HepG2 (cell line): ENCODE measurements around the gene LGALS3. TPM values are rescaled to one million over a fixed set of nuclear protein-coding genes. Genes with fewer than 3 reads are reported as not detected.

ENCODE experiments used
- ATAC-seq: fragments of 200-7000 bp; cut with Tn5 transposase; 3 replicates; pipeline ENCODE4 v1.9.1; 2020; ENCODE audit warnings: mild to moderate bottlenecking, moderate library complexity
- BruUV-seq: library from RNA; stranded (reverse); fragments of 400-500 nt; replicated peaks from 2 replicates; lab custom pipeline; 2021; lab: Mats Ljungman, UMichigan
- CTCF ChIA-PET: fragments of 300-600 bp; formaldehyde crosslinking; extraction: SDS; loops from one replicate; lab custom pipeline; 2021; ENCODE audit warnings: low total read pairs, inconsistent platforms, low intra/inter-chr PET ratio; lab: Yijun Ruan, JAX
- POLR2A ChIA-PET: fragments of 350-600 bp; sonication (Branson Sonifier 250); formaldehyde crosslinking; loops from one replicate; lab custom pipeline; 2020; ENCODE audit warnings: antibody characterized with exemption, inconsistent platforms; lab: Yijun Ruan, JAX
- DNase-seq: peaks from one replicate; pipeline ENCODE4 v3.0.0-alpha.2; 2015; ENCODE audit warnings: low spot score
- FAIRE-seq: peaks from 3 replicates; lab custom pipeline; 2011; peaks lifted over from hg19 to GRCh38; lab: Jason Lieb, UNC
- H2AFZ ChIP-seq: one replicate; pipeline ENCODE4 v1.6.1; 2011; ENCODE audit warnings: low read length, inconsistent platforms
- H3K27ac ChIP-seq: fragments of 300-600 bp; 3 replicates; pipeline ENCODE4 v1.8.0; 2011; ENCODE audit warnings: mixed run types, mild to moderate bottlenecking, mixed read lengths, low read length, inconsistent platforms; ENCODE audit not compliant: insufficient read depth; ENCODE audit errors: extremely low read length
- H3K27me3 ChIP-seq, 2 experiments: fragments of 200-600 bp in 1 of 2; 2 replicates in 1 of 2; 3 replicates in 1 of 2; pipeline versions ENCODE4 v1.6.0 to v1.8.0; 2011; ENCODE audit warnings: low read length in 2 of 2, mild to moderate bottlenecking in 2 of 2, moderate library complexity in 2 of 2, inconsistent platforms in 1 of 2; ENCODE audit not compliant: insufficient read depth in 2 of 2, control insufficient read depth in 1 of 2
- H3K36me3 ChIP-seq, 2 experiments: fragments of 200-600 bp in 1 of 2; replicated peaks in 1 of 2; 2 replicates in 1 of 2; 3 replicates in 1 of 2; pipeline versions ENCODE4 v1.5.1 to v1.8.0; 2011; ENCODE audit warnings: low read length in 2 of 2, inconsistent platforms in 1 of 2; ENCODE audit not compliant: insufficient read depth in 2 of 2, control insufficient read depth in 1 of 2
- H3K4me1 ChIP-seq: 2 replicates; pipeline ENCODE4 v1.5.1; 2012; ENCODE audit warnings: low read length, inconsistent platforms; ENCODE audit not compliant: insufficient read depth
- H3K4me2 ChIP-seq: 2 replicates; pipeline ENCODE4 v1.6.0; 2011; ENCODE audit warnings: low read depth, low read length, inconsistent platforms
- H3K4me3 ChIP-seq, 3 experiments: fragments of 200-600 bp in 1 of 3; sonication (generic), shearing (Covaris generic) in 1 of 3; replicated peaks in 1 of 3; 2 replicates each; pipeline ENCODE4 v1.5.1; 2011 to 2016; ENCODE audit warnings: low read length in 3 of 3, inconsistent platforms in 2 of 3, low read depth in 2 of 3, mild to moderate bottlenecking in 2 of 3, control low read depth in 1 of 3, mixed read lengths in 1 of 3; ENCODE audit not compliant: insufficient read depth in 1 of 3
- H3K79me2 ChIP-seq: one replicate; pipeline ENCODE4 v1.6.1; 2011; ENCODE audit warnings: low read length, inconsistent platforms; ENCODE audit not compliant: insufficient read depth
- H3K9ac ChIP-seq: 2 replicates; pipeline ENCODE4 v1.6.0; 2011; ENCODE audit warnings: mild to moderate bottlenecking, low read depth, low read length, inconsistent platforms; ENCODE audit not compliant: insufficient read depth
- H3K9me3 ChIP-seq: 2 replicates; pipeline ENCODE4 v1.5.1; 2012; ENCODE audit warnings: mild to moderate bottlenecking, low read length
- H4K20me1 ChIP-seq: 2 replicates; pipeline ENCODE4 v1.6.0; 2011; ENCODE audit warnings: inconsistent platforms, mild to moderate bottlenecking, low read length, moderate library complexity; ENCODE audit not compliant: insufficient read depth
- RFX1 ChIP-seq: fragments of 450-650 bp; IDR thresholded peaks from 2 replicates; pipeline ENCODE4 v1.6.1; 2017
- SNAI1 ChIP-seq: sonication (generic); formaldehyde crosslinking; IDR thresholded peaks from 2 replicates; pipeline ENCODE4 v1.5.0; 2020; ENCODE audit warnings: mild to moderate bottlenecking, missing genetic modification reagents, borderline replicate concordance
- WGBS: methylation state at CpG from one replicate; pipeline ENCODE4 v1.1.6; 2017; ENCODE audit warnings: low lambda C conversion rate; 5-methylcytosine and 5-hydroxymethylcytosine counted together
- in situ Hi-C: cut with HindIII; loops from 2 replicates; pipeline ENCODE4 v1.10.0; 2017; ENCODE audit warnings: low pct_unique_long_range_greater_than_20kb; ENCODE audit not compliant: extremely low pct_ligation_motif_present
- intact Hi-C: fragments of 100-400 bp; cut with micrococcal nuclease; formaldehyde crosslinking; loops from one replicate; pipeline ENCODE4 v1.10.0; 2022; ENCODE audit not compliant: unreplicated experiment
- polyA plus RNA-seq, 8 experiments: library from polyadenylated mRNA; depleted of rRNA in 3 of 8; stranded (reverse) in 7 of 8; unstranded in 1 of 8; fragments of >200 nt; fragmentation: Illumina TruSeq in 4 of 8; extraction: Trizol in 4 of 8; gene quantifications; 2 replicates each; pipeline versions ENCODE4 v1.2.1 to v1.2.3, GENCODE V29; 2011 to 2016; ENCODE audit warnings: low read depth in 4 of 8, missing spikeins in 1 of 8, mixed read lengths in 1 of 8; ENCODE audit not compliant: insufficient read depth in 1 of 8
- total RNA-seq, 5 experiments: library from RNA; depleted of rRNA; stranded (reverse); fragments of >200 nt; fragmentation: Illumina TruSeq; extraction: Trizol; gene quantifications; 2 replicates each; pipeline ENCODE4 v1.2.3, GENCODE V29; 2016; ENCODE audit warnings: low read depth in 1 of 5
- TF ChIP-seq, protein P1 (sequence below): sonication (generic); formaldehyde crosslinking; IDR thresholded peaks from 2 replicates; pipeline ENCODE4; 2020; ENCODE audit warnings: missing genetic modification reagents, mild to moderate bottlenecking, borderline replicate concordance
- TF ChIP-seq, protein P2 (sequence below): sonication (generic); formaldehyde crosslinking; IDR thresholded peaks from 2 replicates; pipeline ENCODE4 v1.4.0; 2020; ENCODE audit warnings: missing genetic modification reagents, mild to moderate bottlenecking, borderline replicate concordance
- TF ChIP-seq, protein P3 (sequence below): sonication (generic); formaldehyde crosslinking; IDR thresholded peaks from 2 replicates; pipeline ENCODE4 v1.5.1; 2020; ENCODE audit warnings: mild to moderate bottlenecking, missing genetic modification reagents, moderate library complexity

Gene LGALS3
- total and polyA plus RNA-seq, 2 of the 13 experiments (the other 11 are each of a cell fraction or from before 2014, with no cell fraction given), result 5.0 to 97.4 TPM

DNA sequence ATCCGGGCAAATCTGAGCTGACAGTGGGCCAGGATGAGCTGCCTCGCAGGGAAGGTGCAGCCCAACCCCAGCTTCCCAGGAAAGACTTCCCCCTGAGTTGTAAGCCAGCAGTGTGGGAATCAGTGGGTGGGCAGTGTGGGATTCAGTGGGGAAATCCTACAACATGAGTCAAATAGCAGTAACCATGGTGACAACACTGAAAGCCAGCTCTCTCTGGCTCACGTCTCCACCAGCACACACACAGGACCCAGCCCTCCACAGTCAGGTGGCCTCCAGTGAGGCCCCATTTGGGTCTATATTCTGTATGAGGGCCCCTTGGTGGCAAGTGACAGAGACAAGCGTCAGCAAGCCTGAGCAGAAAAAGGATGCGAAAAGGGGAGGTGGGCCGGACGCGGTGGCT lies 6.0 kb upstream of the LGALS3 start:
- H3K27me3 ChIP-seq, result peaks cover 2 to 10% of the 10 kb centered on the region in 2 experiments; a peak in 3 of 5 replicates
- peak overlapping the region; percentile 70 for H3K4me2 ChIP-seq
- no peak overlapping the region for H3K9ac ChIP-seq
- no peaks in the 10 kb centered on the region for H3K36me3 ChIP-seq
- BruUV-seq, result no TSS peak
- H3K9me3 ChIP-seq, result no peaks in the 10 kb centered on the region
- peaks cover 48% of the 10 kb centered on the region for H3K4me1 ChIP-seq
- WGBS, result 68% methylated on average over 7 of the region's 8 CpGs
- no peaks in the 10 kb centered on the region for H3K79me2 ChIP-seq
- ATAC-seq (peak; percentile 22), FAIRE-seq (no peak), DNase-seq (no peak)
- intact Hi-C loops, result no loop called here
- TF ChIP-seq, protein P1, sequence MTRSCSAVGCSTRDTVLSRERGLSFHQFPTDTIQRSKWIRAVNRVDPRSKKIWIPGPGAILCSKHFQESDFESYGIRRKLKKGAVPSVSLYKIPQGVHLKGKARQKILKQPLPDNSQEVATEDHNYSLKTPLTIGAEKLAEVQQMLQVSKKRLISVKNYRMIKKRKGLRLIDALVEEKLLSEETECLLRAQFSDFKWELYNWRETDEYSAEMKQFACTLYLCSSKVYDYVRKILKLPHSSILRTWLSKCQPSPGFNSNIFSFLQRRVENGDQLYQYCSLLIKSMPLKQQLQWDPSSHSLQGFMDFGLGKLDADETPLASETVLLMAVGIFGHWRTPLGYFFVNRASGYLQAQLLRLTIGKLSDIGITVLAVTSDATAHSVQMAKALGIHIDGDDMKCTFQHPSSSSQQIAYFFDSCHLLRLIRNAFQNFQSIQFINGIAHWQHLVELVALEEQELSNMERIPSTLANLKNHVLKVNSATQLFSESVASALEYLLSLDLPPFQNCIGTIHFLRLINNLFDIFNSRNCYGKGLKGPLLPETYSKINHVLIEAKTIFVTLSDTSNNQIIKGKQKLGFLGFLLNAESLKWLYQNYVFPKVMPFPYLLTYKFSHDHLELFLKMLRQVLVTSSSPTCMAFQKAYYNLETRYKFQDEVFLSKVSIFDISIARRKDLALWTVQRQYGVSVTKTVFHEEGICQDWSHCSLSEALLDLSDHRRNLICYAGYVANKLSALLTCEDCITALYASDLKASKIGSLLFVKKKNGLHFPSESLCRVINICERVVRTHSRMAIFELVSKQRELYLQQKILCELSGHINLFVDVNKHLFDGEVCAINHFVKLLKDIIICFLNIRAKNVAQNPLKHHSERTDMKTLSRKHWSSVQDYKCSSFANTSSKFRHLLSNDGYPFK (CRISPR knock-in tag), result 0 out of 2 replicates have a peak, but pooled peaks have one; percentile 18
- TF ChIP-seq, protein P2, sequence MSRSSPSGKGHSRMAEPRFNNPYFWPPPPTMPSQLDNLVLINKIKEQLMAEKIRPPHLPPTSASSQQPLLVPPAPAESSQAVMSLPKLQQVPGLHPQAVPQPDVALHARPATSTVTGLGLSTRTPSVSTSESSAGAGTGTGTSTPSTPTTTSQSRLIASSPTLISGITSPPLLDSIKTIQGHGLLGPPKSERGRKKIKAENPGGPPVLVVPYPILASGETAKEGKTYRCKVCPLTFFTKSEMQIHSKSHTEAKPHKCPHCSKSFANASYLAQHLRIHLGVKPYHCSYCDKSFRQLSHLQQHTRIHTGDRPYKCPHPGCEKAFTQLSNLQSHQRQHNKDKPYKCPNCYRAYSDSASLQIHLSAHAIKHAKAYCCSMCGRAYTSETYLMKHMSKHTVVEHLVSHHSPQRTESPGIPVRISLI, result no peak
- TF ChIP-seq RFX1 (peak; percentile 56), SNAI1 (no peak)
- TF ChIP-seq, protein P3, sequence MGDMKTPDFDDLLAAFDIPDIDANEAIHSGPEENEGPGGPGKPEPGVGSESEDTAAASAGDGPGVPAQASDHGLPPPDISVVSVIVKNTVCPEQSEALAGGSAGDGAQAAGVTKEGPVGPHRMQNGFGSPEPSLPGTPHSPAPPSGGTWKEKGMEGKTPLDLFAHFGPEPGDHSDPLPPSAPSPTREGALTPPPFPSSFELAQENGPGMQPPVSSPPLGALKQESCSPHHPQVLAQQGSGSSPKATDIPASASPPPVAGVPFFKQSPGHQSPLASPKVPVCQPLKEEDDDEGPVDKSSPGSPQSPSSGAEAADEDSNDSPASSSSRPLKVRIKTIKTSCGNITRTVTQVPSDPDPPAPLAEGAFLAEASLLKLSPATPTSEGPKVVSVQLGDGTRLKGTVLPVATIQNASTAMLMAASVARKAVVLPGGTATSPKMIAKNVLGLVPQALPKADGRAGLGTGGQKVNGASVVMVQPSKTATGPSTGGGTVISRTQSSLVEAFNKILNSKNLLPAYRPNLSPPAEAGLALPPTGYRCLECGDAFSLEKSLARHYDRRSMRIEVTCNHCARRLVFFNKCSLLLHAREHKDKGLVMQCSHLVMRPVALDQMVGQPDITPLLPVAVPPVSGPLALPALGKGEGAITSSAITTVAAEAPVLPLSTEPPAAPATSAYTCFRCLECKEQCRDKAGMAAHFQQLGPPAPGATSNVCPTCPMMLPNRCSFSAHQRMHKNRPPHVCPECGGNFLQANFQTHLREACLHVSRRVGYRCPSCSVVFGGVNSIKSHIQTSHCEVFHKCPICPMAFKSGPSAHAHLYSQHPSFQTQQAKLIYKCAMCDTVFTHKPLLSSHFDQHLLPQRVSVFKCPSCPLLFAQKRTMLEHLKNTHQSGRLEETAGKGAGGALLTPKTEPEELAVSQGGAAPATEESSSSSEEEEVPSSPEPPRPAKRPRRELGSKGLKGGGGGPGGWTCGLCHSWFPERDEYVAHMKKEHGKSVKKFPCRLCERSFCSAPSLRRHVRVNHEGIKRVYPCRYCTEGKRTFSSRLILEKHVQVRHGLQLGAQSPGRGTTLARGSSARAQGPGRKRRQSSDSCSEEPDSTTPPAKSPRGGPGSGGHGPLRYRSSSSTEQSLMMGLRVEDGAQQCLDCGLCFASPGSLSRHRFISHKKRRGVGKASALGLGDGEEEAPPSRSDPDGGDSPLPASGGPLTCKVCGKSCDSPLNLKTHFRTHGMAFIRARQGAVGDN (CRISPR knock-in tag), result peak; percentile 29; the same call in 1 of the 2 replicates
- POLR2A ChIA-PET, result interaction anchor here (1.3 to 3.1 kb wide), 3 partner anchors 14 to 72 kb away, joined by 4 to 22 read pairs (median 14); partner anchors contain the start of gene MAPK1IP1L
- H4K20me1 ChIP-seq, result no peaks in the 10 kb centered on the region
- CTCF ChIA-PET, result no interaction called here
- H3K4me3 ChIP-seq, result peak overlapping the region in 1 of 3 experiments; percentile 34; a peak in 1 of 6 replicates
- peak overlapping the region; percentile 61 for H3K27ac ChIP-seq
- H2AFZ ChIP-seq, result no peak overlapping the region
- in situ Hi-C loops, result no loop called here
